GM10266 (cell line): ENCODE results near the gene SLC39A10.

ENCODE experiments used
- DNase-seq: peaks from one replicate; pipeline ENCODE4 v3.0.0; 2012; ENCODE audit errors: extremely low spot score
- CTCF ChIP-seq: IDR thresholded peaks from 2 replicates; pipeline ENCODE4 v1.5.1; 2012; ENCODE audit warnings: mild to moderate bottlenecking, low read depth; ENCODE audit not compliant: control insufficient read depth, insufficient read depth; ENCODE audit errors: missing control alignments

SLC39A10 gene

DNA sequence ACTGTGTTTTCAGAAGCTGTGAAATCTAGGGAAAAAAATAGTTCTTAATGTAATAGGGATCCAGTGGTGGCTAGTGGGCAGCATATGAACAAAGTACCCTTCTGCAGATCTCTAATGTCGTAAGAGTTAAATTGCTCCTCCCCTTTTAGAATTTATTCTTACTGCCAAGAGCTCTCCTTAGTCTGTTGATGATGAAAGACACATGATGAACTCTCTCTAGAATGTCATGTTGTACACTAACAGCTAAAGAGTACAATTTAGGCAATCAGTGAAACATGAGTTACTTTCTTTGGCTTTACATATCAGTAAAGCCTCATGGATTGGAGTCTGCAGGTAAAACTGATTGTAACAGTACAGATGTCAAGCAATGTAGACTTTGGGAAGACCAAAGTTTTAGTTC, 84.2 kb downstream of the SLC39A10 start:
- no peak for DNase-seq
- no peak for TF ChIP-seq CTCF

GRCh38 chr2:195756218-195756942, 99.4 kb downstream of the SLC39A10 start:
- TF ChIP-seq CTCF = no peak
- no peak for DNase-seq

DNA sequence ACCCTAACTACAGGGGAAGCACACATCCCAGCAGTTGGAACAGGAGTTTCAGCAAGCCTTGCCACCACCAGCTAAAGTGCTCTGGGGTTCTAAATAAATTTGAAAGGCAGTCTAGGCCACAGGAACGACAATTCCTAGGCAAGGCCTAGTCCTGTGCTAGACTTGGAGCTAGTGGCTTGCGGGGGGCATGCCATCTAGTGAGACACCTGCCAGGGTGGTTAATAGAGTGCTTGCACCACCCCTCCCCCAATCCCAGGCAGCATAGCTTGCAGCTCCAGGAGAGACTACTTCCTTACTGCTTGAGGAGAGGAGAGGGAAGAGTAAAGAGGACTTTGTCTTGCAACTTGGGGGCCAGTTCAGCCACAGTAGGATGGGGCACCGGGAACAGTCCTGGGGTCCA, 101.8 kb downstream of the SLC39A10 start:
- no peak for TF ChIP-seq CTCF
- DNase-seq = no peak

GRCh38 chr2:195759877-195760276, 102.9 kb downstream of the SLC39A10 start:
- TF ChIP-seq CTCF = no peak
- no peak for DNase-seq

DNA sequence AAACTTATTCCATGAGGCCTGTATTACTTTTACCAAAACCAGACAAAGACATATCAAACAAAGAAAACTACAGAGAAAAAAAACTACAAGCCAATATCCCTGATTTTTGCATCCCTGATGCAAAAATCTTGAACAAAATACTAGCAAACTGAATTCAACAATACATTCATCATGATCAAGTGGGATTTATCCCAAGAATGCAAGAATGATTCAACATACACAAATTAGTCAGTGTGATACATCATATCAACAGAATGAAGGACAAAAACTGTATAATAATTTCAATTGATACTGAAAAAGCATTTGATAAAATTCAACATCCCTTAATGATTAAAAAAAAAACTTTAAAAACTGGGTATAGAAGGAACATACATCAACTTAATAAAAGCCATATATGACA, 106.8 kb downstream of the SLC39A10 start:
- no peak for DNase-seq
- TF ChIP-seq CTCF = no peak

GRCh38 chr2:195766691-195767090, 109.7 kb downstream of the SLC39A10 start:
- TF ChIP-seq CTCF = no peak
- DNase-seq = no peak

DNA sequence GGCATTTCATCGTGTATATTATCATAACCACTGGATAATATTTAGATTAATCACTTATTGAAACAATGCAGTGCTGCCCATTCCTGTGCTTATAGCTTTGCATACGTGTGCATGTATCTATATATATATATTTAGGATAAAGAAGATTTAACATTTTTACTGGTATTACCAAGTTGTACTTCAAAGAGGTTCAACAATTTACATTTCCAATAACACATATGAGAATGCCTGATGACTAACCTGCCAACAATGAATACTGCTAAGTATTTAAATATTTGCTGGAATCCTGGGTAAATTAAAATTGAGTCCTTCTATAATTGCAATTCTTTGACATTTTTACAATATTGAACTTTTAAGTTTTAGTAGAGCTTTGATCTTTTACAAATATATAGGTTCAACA, 111.4 kb downstream of the SLC39A10 start:
- TF ChIP-seq CTCF = no peak
- no peak for DNase-seq
